DND-41 (cell line): ENCODE data around the gene RMI2.

Experiments used
- ATAC-seq: fragments of 200-7000 bp; cut with Tn5 transposase; 3 replicates; pipeline ENCODE4 v1.9.1; 2021; ENCODE audit warnings: low read depth; ENCODE audit not compliant: insufficient read depth
- DNase-seq: peaks from one replicate; pipeline ENCODE4 v3.0.0-alpha.2; 2020
- H2AFZ ChIP-seq: 2 replicates; pipeline ENCODE4 v1.6.0; 2012; ENCODE audit warnings: low read depth, low read length
- H3K27ac ChIP-seq: 2 replicates; pipeline ENCODE4 v1.5.1; 2012; ENCODE audit warnings: low read length, inconsistent platforms
- H3K27me3 ChIP-seq: fragments of 200-600 bp; sonication (generic); 2 replicates; pipeline ENCODE4 v1.6.0; 2012; ENCODE audit warnings: low read length, mild to moderate bottlenecking, inconsistent platforms; ENCODE audit not compliant: insufficient read depth, poor library complexity
- H3K36me3 ChIP-seq: 2 replicates; pipeline ENCODE4 v1.5.1; 2012; ENCODE audit warnings: low read length, inconsistent platforms; ENCODE audit not compliant: insufficient read depth
- H3K4me1 ChIP-seq: 2 replicates; pipeline ENCODE4 v1.5.1; 2012; ENCODE audit warnings: mild to moderate bottlenecking, low read length; ENCODE audit not compliant: insufficient read depth
- H3K4me2 ChIP-seq: 2 replicates; pipeline ENCODE4 v1.6.0; 2012; ENCODE audit warnings: mild to moderate bottlenecking, moderate library complexity, low read length, inconsistent platforms; ENCODE audit not compliant: insufficient read depth
- H3K4me3 ChIP-seq, 2 experiments: fragments of 200-600 bp in 1 of 2; shearing (Covaris generic) in 1 of 2; 2 replicates each; pipeline ENCODE4 v1.5.1; 2012 to 2016; ENCODE audit warnings: inconsistent platforms in 2 of 2, low read length in 2 of 2, mild to moderate bottlenecking in 2 of 2, low read depth in 1 of 2, moderate library complexity in 1 of 2
- H3K79me2 ChIP-seq: 2 replicates; pipeline ENCODE4 v1.6.0; 2012; ENCODE audit warnings: low read length, inconsistent platforms; ENCODE audit not compliant: insufficient read depth
- H3K9ac ChIP-seq: 2 replicates; pipeline ENCODE4 v1.6.0; 2012; ENCODE audit warnings: low read depth, mild to moderate bottlenecking, inconsistent platforms, low read length, moderate library complexity
- H3K9me3 ChIP-seq: 2 replicates; pipeline ENCODE4 v1.5.1; 2012; ENCODE audit warnings: low read length, moderate library complexity, mild to moderate bottlenecking, inconsistent platforms; ENCODE audit not compliant: insufficient read depth, severe bottlenecking
- H4K20me1 ChIP-seq: 2 replicates; pipeline ENCODE4 v1.6.0; 2012; ENCODE audit warnings: low read length; ENCODE audit not compliant: insufficient read depth
- CTCF ChIP-seq: IDR thresholded peaks from 2 replicates; pipeline ENCODE4 v1.5.1; 2012; ENCODE audit warnings: borderline replicate concordance, low read length, moderate library complexity, mild to moderate bottlenecking; ENCODE audit not compliant: poor library complexity, severe bottlenecking; ENCODE audit errors: extremely low read depth
- EZH2 ChIP-seq: IDR thresholded peaks from 3 replicates; pipeline ENCODE4 v1.6.1; 2012; ENCODE audit warnings: borderline replicate concordance, low read depth, mild to moderate bottlenecking, moderate library complexity, low read length, inconsistent platforms; ENCODE audit not compliant: severe bottlenecking

Gene RMI2

GRCh38 chr16:11299865-11300559, 45.2 kb upstream of the RMI2 start:
- DNase-seq: no peak
- no peaks in the 10 kb centered on the region for H3K9me3 ChIP-seq
- H4K20me1 ChIP-seq: peaks cover 3% of the 10 kb centered on the region; the same call in 1 of the 2 replicates
- TF ChIP-seq CTCF (no peak), EZH2 (no peak)
- no peak for ATAC-seq
- H3K36me3 ChIP-seq: no peaks in the 10 kb centered on the region
- H3K4me1 ChIP-seq: peaks cover 55% of the 10 kb centered on the region
- H3K4me3 ChIP-seq: no peak overlapping the region
- no peak overlapping the region for H3K4me2 ChIP-seq
- H3K79me2 ChIP-seq: no peaks in the 10 kb centered on the region
- H3K27ac ChIP-seq: 0 out of 2 replicates have a peak overlapping the region, but pooled peaks have one; percentile 53
- H2AFZ ChIP-seq: no peak overlapping the region
- H3K9ac ChIP-seq: no peak overlapping the region
- H3K27me3 ChIP-seq: no peaks in the 10 kb centered on the region

GRCh38 chr16:11300560-11300892, 44.7 kb upstream of the RMI2 start:
- no peak overlapping the region for H3K4me3 ChIP-seq
- H3K27me3 ChIP-seq: no peaks in the 10 kb centered on the region
- H3K4me1 ChIP-seq: peaks cover 55% of the 10 kb centered on the region
- H3K79me2 ChIP-seq: no peaks in the 10 kb centered on the region
- ATAC-seq (no peak), DNase-seq (no peak)
- no peak overlapping the region for H3K9ac ChIP-seq
- H3K27ac ChIP-seq: no peak overlapping the region
- peaks cover 3% of the 10 kb centered on the region; the same call in 1 of the 2 replicates for H4K20me1 ChIP-seq
- no peaks in the 10 kb centered on the region for H3K9me3 ChIP-seq
- no peak for TF ChIP-seq EZH2
- no peak for TF ChIP-seq CTCF
- no peak overlapping the region for H3K4me2 ChIP-seq
- no peak overlapping the region for H2AFZ ChIP-seq
- H3K36me3 ChIP-seq: no peaks in the 10 kb centered on the region

GRCh38 chr16:11301645-11302501, 43.4 kb upstream of the RMI2 start:
- H2AFZ ChIP-seq: no peak overlapping the region
- no peak for ATAC-seq
- H3K27ac ChIP-seq: no peak overlapping the region

More at GRCh38 chr16:11301645-11302501, 43.4 kb upstream of the RMI2 start:
- Histone ChIP-seq H4K20me1 (peaks cover 3% of the 10 kb centered on the region; the same call in 1 of the 2 replicates), H3K4me2 (no peak overlapping the region), H3K36me3 (no peaks in the 10 kb centered on the region), H3K4me1 (peaks cover 44% of the 10 kb centered on the region), H3K9me3 (no peaks in the 10 kb centered on the region), H3K4me3 (no peak overlapping the region), H3K9ac (no peak overlapping the region), H3K27me3 (no peaks in the 10 kb centered on the region), H3K79me2 (no peaks in the 10 kb centered on the region)
- TF ChIP-seq CTCF (no peak), EZH2 (no peak)
- DNase-seq: no peak
